Activated CD4-positive, CD25-positive, alpha-beta regulatory T cell (primary cell): Measurements from ENCODE around the gene PRH1.

Experiments
- DNase-seq, 4 experiments: peaks; one replicate each; lab custom pipeline; 2025; lab: John Stamatoyannopoulos, UW

Gene PRH1

GRCh38 chr12:10838461-10838860, 45.6 kb downstream of the PRH1 start:
- no peak for DNase-seq
